ENCODE measurements around the gene DEUP1. TPM values are rescaled to one million over a fixed set of nuclear protein-coding genes. Genes with fewer than 3 reads are reported as not detected.

DEUP1 gene
- total RNA-seq, 2 donors from 2014 or later: 1.2 to 3.2 TPM

- intact Hi-C loops (cut with DNase I): no loop called here
- no peak for DNase-seq (ENCODE audit: low spot score)
- Histone ChIP-seq H3K27ac (no peak overlapping the region), H3K27me3 (replicated peaks; ENCODE audit: insufficient read depth) (no peaks in the 10 kb centered on the region), H3K36me3 (no peaks in the 10 kb centered on the region), H3K4me1 (replicated peaks) (no peaks in the 10 kb centered on the region), H3K4me3 (no peak overlapping the region), H3K9me3 (no peaks in the 10 kb centered on the region)
- no peak for TF ChIP-seq POLR2A (IDR thresholded peaks at IDR 0.05)
- TF ChIP-seq, protein P1, sequence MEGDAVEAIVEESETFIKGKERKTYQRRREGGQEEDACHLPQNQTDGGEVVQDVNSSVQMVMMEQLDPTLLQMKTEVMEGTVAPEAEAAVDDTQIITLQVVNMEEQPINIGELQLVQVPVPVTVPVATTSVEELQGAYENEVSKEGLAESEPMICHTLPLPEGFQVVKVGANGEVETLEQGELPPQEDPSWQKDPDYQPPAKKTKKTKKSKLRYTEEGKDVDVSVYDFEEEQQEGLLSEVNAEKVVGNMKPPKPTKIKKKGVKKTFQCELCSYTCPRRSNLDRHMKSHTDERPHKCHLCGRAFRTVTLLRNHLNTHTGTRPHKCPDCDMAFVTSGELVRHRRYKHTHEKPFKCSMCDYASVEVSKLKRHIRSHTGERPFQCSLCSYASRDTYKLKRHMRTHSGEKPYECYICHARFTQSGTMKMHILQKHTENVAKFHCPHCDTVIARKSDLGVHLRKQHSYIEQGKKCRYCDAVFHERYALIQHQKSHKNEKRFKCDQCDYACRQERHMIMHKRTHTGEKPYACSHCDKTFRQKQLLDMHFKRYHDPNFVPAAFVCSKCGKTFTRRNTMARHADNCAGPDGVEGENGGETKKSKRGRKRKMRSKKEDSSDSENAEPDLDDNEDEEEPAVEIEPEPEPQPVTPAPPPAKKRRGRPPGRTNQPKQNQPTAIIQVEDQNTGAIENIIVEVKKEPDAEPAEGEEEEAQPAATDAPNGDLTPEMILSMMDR (IDR thresholded peaks at IDR 0.05): no peak
- no peak for TF ChIP-seq POLR2AphosphoS5 (IDR thresholded peaks at IDR 0.05)
- 96% methylated on average over 2 of the region's 2 CpGs for WGBS
Observed at GRCh38 chr11:93368022-93368421, 37.5 kb downstream of the DEUP1 start.

DNA sequence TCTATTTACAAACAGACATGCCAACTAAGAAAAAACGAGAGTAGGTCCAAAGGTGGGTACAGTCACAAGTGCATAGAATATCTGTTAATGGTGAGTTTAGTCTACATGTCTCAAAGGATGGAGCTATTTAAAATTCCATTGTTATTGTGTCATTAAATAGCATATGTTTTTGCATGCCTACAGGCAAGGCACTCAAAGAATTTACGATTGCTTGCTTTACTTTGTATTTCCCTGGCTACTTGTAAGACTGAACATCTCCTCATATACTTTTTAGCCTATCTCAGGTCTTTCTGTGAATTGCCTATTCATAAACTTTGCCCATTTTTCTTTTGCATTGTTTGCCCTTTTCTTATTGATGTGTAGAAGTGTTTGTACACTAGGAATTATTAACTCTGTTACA is 39.7 kb downstream of the DEUP1 start:
- no peak for DNase-seq (ENCODE audit: low spot score)
- Histone ChIP-seq H3K36me3 (no peaks in the 10 kb centered on the region), H3K4me3 (no peak overlapping the region), H3K27ac (no peak overlapping the region), H3K27me3 (replicated peaks; ENCODE audit: insufficient read depth) (no peaks in the 10 kb centered on the region), H3K4me1 (replicated peaks) (no peaks in the 10 kb centered on the region), H3K9me3 (no peaks in the 10 kb centered on the region)
- TF ChIP-seq POLR2AphosphoS5 (IDR thresholded peaks at IDR 0.05) (no peak), POLR2A (IDR thresholded peaks at IDR 0.05) (no peak)
- TF ChIP-seq, protein P1 (IDR thresholded peaks at IDR 0.05): no peak
- 46% methylated on average over 2 of the region's 2 CpGs for WGBS
- intact Hi-C loops (cut with DNase I): loop anchor here (10.0 kb wide), 1 partner anchor 55 kb away; no protein-coding TSS in a partner anchor

DNA sequence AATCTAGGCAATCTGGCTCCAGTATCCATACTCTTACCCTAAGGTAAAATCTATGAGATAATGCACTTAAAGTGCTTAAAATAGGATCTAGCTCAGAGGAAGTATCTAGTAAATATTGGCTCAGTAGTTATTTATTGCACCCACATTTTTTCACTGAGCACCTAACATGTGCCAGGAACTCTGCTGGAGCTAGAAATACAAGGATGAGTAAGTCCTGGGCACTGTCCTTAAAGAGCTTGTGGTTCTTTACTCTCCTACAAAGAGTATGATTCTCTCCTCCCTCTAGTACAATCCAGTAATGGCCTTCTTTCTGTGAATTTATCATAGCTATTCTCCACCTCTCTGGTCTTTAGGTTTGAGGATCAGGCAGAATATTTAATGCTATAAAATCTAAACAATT is 59.2 kb downstream of the DEUP1 start:
- no peak overlapping the region for H3K4me3 ChIP-seq
- TF ChIP-seq POLR2AphosphoS5 (IDR thresholded peaks at IDR 0.05): no peak
- no peak for TF ChIP-seq POLR2A (IDR thresholded peaks at IDR 0.05)
- TF ChIP-seq, protein P1 (IDR thresholded peaks at IDR 0.05): no peak
- H3K36me3 ChIP-seq: no peaks in the 10 kb centered on the region
- no peak for DNase-seq (ENCODE audit: low spot score)
- no peaks in the 10 kb centered on the region for H3K9me3 ChIP-seq
- intact Hi-C loops (cut with DNase I): no loop called here
- H3K4me1 ChIP-seq (replicated peaks): no peaks in the 10 kb centered on the region
- no peak overlapping the region for H3K27ac ChIP-seq
- H3K27me3 ChIP-seq (replicated peaks; ENCODE audit: insufficient read depth): no peaks in the 10 kb centered on the region

DNA sequence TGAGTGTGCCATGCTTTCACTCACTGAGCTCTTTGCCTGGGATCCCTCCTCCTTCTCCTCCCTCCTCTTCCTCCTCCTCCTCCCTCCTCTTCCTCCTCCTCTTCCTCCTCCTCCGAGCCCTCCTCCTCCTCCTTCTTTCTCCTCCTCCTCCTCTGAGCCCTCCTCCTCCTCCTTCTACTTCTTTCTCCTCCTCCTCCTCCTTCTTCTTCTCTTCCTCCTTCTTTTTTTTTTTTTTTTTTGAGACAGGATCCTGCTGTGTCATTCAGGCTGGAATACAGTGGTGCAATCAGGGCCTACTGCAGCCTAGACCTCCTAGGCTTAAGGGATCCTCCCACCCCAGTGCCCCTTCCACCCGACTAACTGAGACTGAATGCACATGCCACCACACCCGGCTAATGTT is 62.3 kb downstream of the DEUP1 start:
- intact Hi-C loops (cut with DNase I): no loop called here
- H3K4me3 ChIP-seq: no peak overlapping the region
- 78% methylated on average over 3 of the region's 3 CpGs for WGBS
- H3K9me3 ChIP-seq: no peaks in the 10 kb centered on the region
- no peak overlapping the region for H3K27ac ChIP-seq
- no peaks in the 10 kb centered on the region for H3K36me3 ChIP-seq
- no peak for DNase-seq (ENCODE audit: low spot score)
- H3K4me1 ChIP-seq (replicated peaks): no peaks in the 10 kb centered on the region
- no peaks in the 10 kb centered on the region for H3K27me3 ChIP-seq (replicated peaks; ENCODE audit: insufficient read depth)
- TF ChIP-seq POLR2AphosphoS5 (IDR thresholded peaks at IDR 0.05) (no peak), POLR2A (IDR thresholded peaks at IDR 0.05) (no peak)
- TF ChIP-seq, protein P1 (IDR thresholded peaks at IDR 0.05): no peak

GRCh38 chr11:93393386-93393785 is 62.8 kb downstream of the DEUP1 start:
- Histone ChIP-seq H3K27me3 (replicated peaks; ENCODE audit: insufficient read depth) (no peaks in the 10 kb centered on the region), H3K4me3 (no peak overlapping the region), H3K9me3 (no peaks in the 10 kb centered on the region), H3K4me1 (replicated peaks) (no peaks in the 10 kb centered on the region), H3K27ac (no peak overlapping the region), H3K36me3 (no peaks in the 10 kb centered on the region)
- 45% methylated on average over 4 of the region's 4 CpGs for WGBS
- no peak for DNase-seq (ENCODE audit: low spot score)
- intact Hi-C loops (cut with DNase I): no loop called here
- no peak for TF ChIP-seq POLR2A (IDR thresholded peaks at IDR 0.05)
- TF ChIP-seq, protein P1 (IDR thresholded peaks at IDR 0.05): no peak
- no peak for TF ChIP-seq POLR2AphosphoS5 (IDR thresholded peaks at IDR 0.05)
